T-helper 2 cell treated with Interferon-gamma antibody and Interleukin-4, amounts not matched to agents 5 μg/mL and 100 μg/mL, for 36 hours (primary cell): ENCODE results near the gene RAD9B.
A peak's percentile ranks its signal among the peaks of the same experiment; 100 is the strongest.
"Not testable (repeated sequence)": the region's sequence is repeated elsewhere in the genome, so short reads cannot be mapped to it uniquely, and the experiment has no call there.

ENCODE experiments used
- DNase-seq: peaks from one replicate; pipeline ENCODE4 v3.0.0; 2021; ENCODE audit warnings: low spot score
- H3K27ac Mint-ChIP-seq: one replicate; pipeline ENCODE4 v1.8.0; 2021; ENCODE audit warnings: mild to moderate bottlenecking, mixed read lengths
- H3K27me3 Mint-ChIP-seq: one replicate; pipeline ENCODE4 v1.8.0; 2021; ENCODE audit warnings: low read depth, mixed read lengths
- H3K36me3 Mint-ChIP-seq: one replicate; pipeline ENCODE4 v1.8.0; 2021; ENCODE audit warnings: low read depth, mixed read lengths
- H3K4me1 Mint-ChIP-seq: one replicate; pipeline ENCODE4 v1.8.0; 2021; ENCODE audit warnings: low read depth, mixed read lengths
- H3K4me3 Mint-ChIP-seq: one replicate; pipeline ENCODE4 v1.8.0; 2022; ENCODE audit warnings: mild to moderate bottlenecking, moderate library complexity, mixed read lengths
- H3K9me3 Mint-ChIP-seq: one replicate; pipeline ENCODE4 v1.8.0; 2021; ENCODE audit warnings: mixed read lengths

Gene RAD9B

GRCh38 chr12:110537605-110538409 is 35.7 kb downstream of the RAD9B start:
- DNase-seq: no peak
- Mint-ChIP-seq H3K9me3 (no peaks in the 10 kb centered on the region), H3K27ac (no peak overlapping the region), H3K27me3 (no peaks in the 10 kb centered on the region), H3K4me1 (peaks cover 16% of the 10 kb centered on the region), H3K36me3 (peaks cover 60% of the 10 kb centered on the region), H3K4me3 (no peak overlapping the region)

- Mint-ChIP-seq H3K27ac (no peak overlapping the region), H3K36me3 (peaks cover 67% of the 10 kb centered on the region), H3K9me3 (no peaks in the 10 kb centered on the region), H3K27me3 (no peaks in the 10 kb centered on the region), H3K4me1 (peaks cover 24% of the 10 kb centered on the region), H3K4me3 (no peak overlapping the region)
- no peak for DNase-seq
These were observed 36.9 kb downstream of the RAD9B start for GRCh38 chr12:110538869-110539622.

GRCh38 chr12:110540048-110540447 is 37.9 kb downstream of the RAD9B start:
- Mint-ChIP-seq H3K9me3 (no peaks in the 10 kb centered on the region), H3K4me3 (no peak overlapping the region), H3K27me3 (no peaks in the 10 kb centered on the region), H3K36me3 (peaks cover 58% of the 10 kb centered on the region), H3K4me1 (peaks cover 22% of the 10 kb centered on the region), H3K27ac (no peak overlapping the region)
- no peak for DNase-seq

GRCh38 chr12:110543252-110543959 is 41.3 kb downstream of the RAD9B start:
- Mint-ChIP-seq H3K27ac (peak overlapping the region; percentile 54), H3K9me3 (no peaks in the 10 kb centered on the region), H3K4me1 (peaks cover 30% of the 10 kb centered on the region), H3K36me3 (peaks cover 38% of the 10 kb centered on the region), H3K4me3 (no peak overlapping the region), H3K27me3 (no peaks in the 10 kb centered on the region)
- no peak for DNase-seq

- Mint-ChIP-seq H3K27me3 (no peaks in the 10 kb centered on the region), H3K4me1 (peaks cover 33% of the 10 kb centered on the region), H3K27ac (no peak overlapping the region), H3K9me3 (no peaks in the 10 kb centered on the region), H3K4me3 (no peak overlapping the region), H3K36me3 (peaks cover 39% of the 10 kb centered on the region)
- DNase-seq: no peak
These were observed 41.8 kb downstream of the RAD9B start for GRCh38 chr12:110543965-110544364.

- not testable (repeated sequence) for H3K9me3 Mint-ChIP-seq, H3K4me3 Mint-ChIP-seq, DNase-seq, H3K27me3 Mint-ChIP-seq, H3K27ac Mint-ChIP-seq
- Mint-ChIP-seq H3K4me1 (peaks cover 34% of the 10 kb centered on the region), H3K36me3 (peaks cover 35% of the 10 kb centered on the region)
These were observed 43.1 kb downstream of the RAD9B start for GRCh38 chr12:110545259-110545658.

- no peaks in the 10 kb centered on the region for H3K27me3 Mint-ChIP-seq
- peaks cover 36% of the 10 kb centered on the region for H3K4me1 Mint-ChIP-seq
- peaks cover 38% of the 10 kb centered on the region for H3K36me3 Mint-ChIP-seq
- H3K9me3 Mint-ChIP-seq: no peaks in the 10 kb centered on the region
- no peak for DNase-seq
- no peak overlapping the region for H3K4me3 Mint-ChIP-seq
- H3K27ac Mint-ChIP-seq: no peak overlapping the region
These were observed 43.7 kb downstream of the RAD9B start for GRCh38 chr12:110545812-110546211.

- H3K36me3 Mint-ChIP-seq: peaks cover 42% of the 10 kb centered on the region
- no peaks in the 10 kb centered on the region for H3K9me3 Mint-ChIP-seq
- H3K4me3 Mint-ChIP-seq: no peak overlapping the region
- DNase-seq: no peak
- H3K27ac Mint-ChIP-seq: no peak overlapping the region
- H3K4me1 Mint-ChIP-seq: peaks cover 38% of the 10 kb centered on the region
- H3K27me3 Mint-ChIP-seq: no peaks in the 10 kb centered on the region
These were observed 44.2 kb downstream of the RAD9B start for GRCh38 chr12:110546339-110546738.

- Mint-ChIP-seq H3K4me1 (peaks cover 40% of the 10 kb centered on the region), H3K27ac (no peak overlapping the region), H3K36me3 (peaks cover 48% of the 10 kb centered on the region), H3K9me3 (no peaks in the 10 kb centered on the region), H3K27me3 (no peaks in the 10 kb centered on the region), H3K4me3 (no peak overlapping the region)
- DNase-seq: no peak
These were observed 45.0 kb downstream of the RAD9B start for GRCh38 chr12:110547090-110547489.

GRCh38 chr12:110548678-110549077 is 46.5 kb downstream of the RAD9B start:
- DNase-seq: no peak
- Mint-ChIP-seq H3K36me3 (peaks cover 36% of the 10 kb centered on the region), H3K9me3 (no peaks in the 10 kb centered on the region), H3K27me3 (no peaks in the 10 kb centered on the region), H3K4me3 (no peak overlapping the region), H3K4me1 (peaks cover 29% of the 10 kb centered on the region), H3K27ac (no peak overlapping the region)

- DNase-seq: no peak
- Mint-ChIP-seq H3K36me3 (peaks cover 34% of the 10 kb centered on the region), H3K4me1 (peaks cover 28% of the 10 kb centered on the region), H3K4me3 (no peak overlapping the region), H3K27ac (no peak overlapping the region), H3K27me3 (no peaks in the 10 kb centered on the region), H3K9me3 (no peaks in the 10 kb centered on the region)
These were observed 47.6 kb downstream of the RAD9B start for GRCh38 chr12:110549716-110550115.

GRCh38 chr12:110550981-110551380 is 48.9 kb downstream of the RAD9B start:
- H3K27ac Mint-ChIP-seq: no peak overlapping the region
- H3K27me3 Mint-ChIP-seq: no peaks in the 10 kb centered on the region
- peaks cover 37% of the 10 kb centered on the region for H3K4me1 Mint-ChIP-seq
- no peak overlapping the region for H3K4me3 Mint-ChIP-seq
- no peaks in the 10 kb centered on the region for H3K9me3 Mint-ChIP-seq
- peaks cover 29% of the 10 kb centered on the region for H3K36me3 Mint-ChIP-seq
- DNase-seq: no peak
